Activated T-helper 17 cell treated with anti-CD3 and anti-CD28 coated beads, Interleukin-2, amount 50 U/mL, for 72 hours (primary cell): ENCODE data around the gene HHIPL1. TPM values are rescaled to one million over a fixed set of nuclear protein-coding genes. Genes with fewer than 3 reads are reported as not detected.

Source experiments
- ATAC-seq: fragments of 150-1000 bp; cut with Tn5 transposase; replicated peaks from 2 replicates; pipeline ENCODE4 v1.10.0; 2021; ENCODE audit warnings: mild to moderate bottlenecking, moderate library complexity
- H3K27ac Mint-ChIP-seq: one replicate; pipeline ENCODE4 v1.8.0; 2022; ENCODE audit warnings: mixed read lengths
- H3K27me3 Mint-ChIP-seq: one replicate; pipeline ENCODE4 v1.8.0; 2022; ENCODE audit warnings: mixed read lengths
- H3K36me3 Mint-ChIP-seq: one replicate; pipeline ENCODE4 v1.8.0; 2022; ENCODE audit warnings: low read depth, mild to moderate bottlenecking, mixed read lengths
- H3K4me1 Mint-ChIP-seq: one replicate; pipeline ENCODE4 v1.8.0; 2022; ENCODE audit warnings: mixed read lengths
- H3K4me3 Mint-ChIP-seq: one replicate; pipeline ENCODE4 v1.8.0; 2022; ENCODE audit warnings: mild to moderate bottlenecking, mixed read lengths
- H3K9me3 Mint-ChIP-seq: one replicate; pipeline ENCODE4 v1.8.0; 2022; ENCODE audit warnings: mixed read lengths
- total RNA-seq, 2 donors: library from RNA; stranded (reverse); gene quantifications; one replicate each; pipeline ENCODE4 v1.2.3, GENCODE V29; 2022

The HHIPL1 gene
- total RNA-seq, 2 donors from 2014 or later, result 0.19 TPM; not detected in 1

DNA sequence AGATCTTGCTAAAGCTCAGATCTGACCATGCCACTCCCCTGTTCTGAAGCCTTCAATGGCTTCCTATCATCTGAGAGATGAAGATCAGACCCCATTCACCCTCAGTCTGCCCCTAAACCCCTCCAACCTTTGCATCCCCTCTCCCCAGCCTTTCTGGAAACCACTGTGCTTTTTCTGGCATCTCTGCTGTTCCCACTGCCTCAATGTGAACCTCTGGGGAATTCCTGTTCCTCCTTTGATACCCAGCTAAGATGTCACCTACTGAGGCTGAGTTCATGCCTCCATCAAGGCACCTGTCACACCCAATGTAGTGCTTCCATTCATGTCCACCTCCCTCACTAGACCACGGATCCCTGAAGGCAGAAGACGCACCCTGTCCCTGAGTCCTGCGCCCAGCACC is 58.5 kb downstream of the HHIPL1 start:
- peaks cover 17% of the 10 kb centered on the region for H3K9me3 Mint-ChIP-seq

DNA sequence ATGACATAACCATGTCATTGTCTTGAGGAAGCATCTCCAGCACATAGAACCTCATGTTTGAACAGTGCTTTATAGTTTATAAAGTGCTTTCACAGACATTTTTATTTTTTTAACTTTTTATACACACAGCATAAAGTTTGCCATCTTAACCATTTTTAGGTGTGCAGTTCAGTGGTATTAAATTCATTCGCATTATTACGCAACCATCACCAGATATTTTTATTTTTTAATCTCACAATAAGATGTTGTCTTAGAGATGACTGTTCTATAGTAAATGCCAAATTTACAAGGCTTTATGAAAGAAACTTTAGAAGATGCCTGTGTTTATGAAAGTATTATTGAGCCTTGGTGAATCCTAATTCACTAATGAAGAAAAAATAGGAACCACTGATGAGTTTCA is 59.1 kb downstream of the HHIPL1 start:
- Mint-ChIP-seq H3K4me3 (no peak overlapping the region), H3K4me1 (no peaks in the 10 kb centered on the region), H3K27me3 (peaks cover 16% of the 10 kb centered on the region), H3K27ac (no peak overlapping the region), H3K36me3 (no peaks in the 10 kb centered on the region), H3K9me3 (peaks cover 17% of the 10 kb centered on the region)
- ATAC-seq, result no peak

More for the DNA sequence above, 58.5 kb downstream of the HHIPL1 start:
- ATAC-seq, result no peak
- no peak overlapping the region for H3K27ac Mint-ChIP-seq
- H3K4me3 Mint-ChIP-seq, result no peak overlapping the region
- no peaks in the 10 kb centered on the region for H3K4me1 Mint-ChIP-seq
- H3K36me3 Mint-ChIP-seq, result no peaks in the 10 kb centered on the region
- peaks cover 16% of the 10 kb centered on the region for H3K27me3 Mint-ChIP-seq

DNA sequence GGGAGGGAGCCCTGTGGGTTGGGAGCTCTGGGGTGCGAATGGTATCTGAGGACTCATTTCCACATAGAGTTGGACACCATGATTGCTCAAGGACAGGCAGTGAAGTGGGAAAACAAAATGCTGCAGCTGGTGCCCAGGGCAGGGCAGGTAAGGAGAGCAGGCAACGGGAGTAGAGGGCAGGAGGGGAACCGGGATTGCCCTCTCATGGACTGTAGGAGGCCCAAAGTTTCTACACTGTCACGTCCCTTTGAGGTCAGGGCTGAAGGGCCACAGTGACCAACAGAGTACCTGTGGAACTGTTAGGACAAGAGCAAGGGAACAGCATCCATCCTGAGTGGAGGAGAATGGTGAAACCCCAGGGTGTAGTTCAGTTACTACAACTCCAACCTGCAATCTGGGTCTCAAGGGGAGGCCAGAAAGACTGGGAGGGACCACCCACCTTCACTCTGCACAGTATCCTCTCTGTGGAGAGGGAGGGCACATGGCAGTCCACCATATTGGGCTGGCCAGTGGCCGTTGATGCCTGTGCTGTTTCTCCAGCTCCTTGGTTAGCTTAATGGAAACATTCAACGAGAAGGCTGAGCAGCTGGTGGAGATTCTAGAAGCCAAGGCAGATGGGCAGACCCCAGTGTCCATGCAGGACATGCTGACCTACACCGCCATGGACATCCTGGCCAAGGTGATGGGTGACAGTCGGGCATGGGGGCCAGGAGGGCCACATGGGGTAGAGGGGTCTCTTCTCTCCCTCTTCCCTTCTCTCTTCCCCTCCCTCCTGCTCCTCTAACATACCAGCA is 61.4 kb downstream of the HHIPL1 start:
- Mint-ChIP-seq H3K9me3 (peaks cover 17% of the 10 kb centered on the region), H3K36me3 (no peaks in the 10 kb centered on the region), H3K27me3 (peaks cover 14% of the 10 kb centered on the region), H3K4me1 (no peaks in the 10 kb centered on the region), H3K4me3 (no peak overlapping the region), H3K27ac (no peak overlapping the region)
- ATAC-seq, result no peak

DNA sequence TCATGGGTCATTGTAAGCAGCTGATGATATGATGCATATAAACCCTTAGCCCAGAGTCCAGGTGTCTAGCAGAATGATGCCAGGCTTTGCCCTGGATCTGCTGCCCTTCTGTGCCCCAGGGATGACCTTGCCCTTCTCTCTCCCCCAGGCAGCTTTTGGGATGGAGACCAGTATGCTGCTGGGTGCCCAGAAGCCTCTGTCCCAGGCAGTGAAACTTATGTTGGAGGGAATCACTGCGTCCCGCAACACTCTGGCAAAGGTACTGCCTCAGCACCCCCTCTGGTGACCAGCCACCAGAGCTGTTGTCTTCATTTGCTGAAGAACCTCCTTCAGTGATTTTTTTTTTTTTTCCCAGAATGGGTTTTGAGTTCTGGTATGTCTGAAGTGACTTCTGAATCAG is 62.5 kb downstream of the HHIPL1 start:
- no peaks in the 10 kb centered on the region for H3K36me3 Mint-ChIP-seq
- ATAC-seq, result no peak
- H3K4me1 Mint-ChIP-seq, result no peaks in the 10 kb centered on the region
- peaks cover 17% of the 10 kb centered on the region for H3K9me3 Mint-ChIP-seq
- H3K27ac Mint-ChIP-seq, result no peak overlapping the region
- no peak overlapping the region for H3K4me3 Mint-ChIP-seq
- peaks cover 14% of the 10 kb centered on the region for H3K27me3 Mint-ChIP-seq

DNA sequence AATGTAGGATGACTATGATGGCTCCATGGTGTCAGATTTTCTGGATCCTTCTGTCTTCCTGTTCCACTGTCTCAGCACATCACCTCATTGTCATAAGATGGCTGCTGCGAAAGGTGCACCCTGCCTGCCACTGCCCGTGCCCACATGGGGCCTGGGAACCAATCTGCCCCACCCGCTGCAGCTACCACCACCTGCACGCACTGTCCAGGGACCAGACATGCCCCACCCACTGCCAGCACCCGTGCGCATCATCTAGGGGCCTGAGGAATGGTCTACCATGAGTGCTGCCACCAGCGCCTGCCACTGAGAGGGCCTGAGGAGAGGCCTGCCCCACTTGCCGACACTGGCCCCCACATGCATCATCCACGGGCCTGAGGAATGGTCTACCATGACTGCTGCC is 63.0 kb downstream of the HHIPL1 start:
- H3K4me1 Mint-ChIP-seq, result no peaks in the 10 kb centered on the region
- no peaks in the 10 kb centered on the region for H3K36me3 Mint-ChIP-seq

DNA sequence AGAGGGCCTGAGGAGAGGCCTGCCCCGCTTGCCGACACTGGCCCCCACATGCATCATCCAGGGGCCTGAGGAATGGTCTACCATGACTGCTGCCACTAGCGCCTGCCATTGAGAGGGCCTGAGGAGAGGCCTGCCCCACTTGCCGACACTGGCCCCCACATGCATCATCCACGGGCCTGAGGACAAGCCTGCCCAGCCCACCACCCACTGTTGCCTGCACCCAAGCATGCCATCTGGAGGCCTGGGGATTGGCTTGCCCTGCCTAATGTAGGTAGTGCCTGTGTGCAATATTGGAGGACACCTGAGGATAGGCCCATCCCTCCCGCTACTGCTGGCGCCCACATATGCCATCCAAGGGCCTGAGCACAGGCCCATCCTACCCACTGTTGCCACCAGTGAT is 63.5 kb downstream of the HHIPL1 start:
- peaks cover 8% of the 10 kb centered on the region for H3K27me3 Mint-ChIP-seq
- H3K36me3 Mint-ChIP-seq, result no peaks in the 10 kb centered on the region
- no peak overlapping the region for H3K27ac Mint-ChIP-seq
- no peak for ATAC-seq
- H3K4me3 Mint-ChIP-seq, result no peak overlapping the region
- no peaks in the 10 kb centered on the region for H3K4me1 Mint-ChIP-seq
- peaks cover 10% of the 10 kb centered on the region for H3K9me3 Mint-ChIP-seq

More for the DNA sequence above, 63.0 kb downstream of the HHIPL1 start:
- Mint-ChIP-seq H3K27ac (no peak overlapping the region), H3K4me3 (no peak overlapping the region), H3K9me3 (peaks cover 15% of the 10 kb centered on the region), H3K27me3 (peaks cover 14% of the 10 kb centered on the region)
- no peak for ATAC-seq

DNA sequence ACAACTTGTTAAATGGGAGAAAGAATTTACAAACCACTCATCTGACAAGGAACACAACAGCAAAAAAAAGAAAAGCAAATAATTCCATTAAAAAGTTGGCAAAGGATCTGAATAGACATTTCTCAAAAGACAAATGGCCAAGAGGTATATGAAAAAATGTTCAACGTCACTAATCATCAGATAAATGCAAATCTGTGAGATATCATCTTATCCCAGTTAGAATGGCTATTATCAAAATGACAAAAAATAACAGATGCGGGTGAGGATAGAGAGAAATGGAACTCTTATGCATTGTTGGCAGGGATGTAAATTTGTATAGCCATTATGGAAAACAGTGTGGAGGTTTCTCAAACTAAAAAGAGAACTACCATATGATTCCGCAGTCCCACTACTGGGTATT is 69.0 kb downstream of the HHIPL1 start:
- H3K27ac Mint-ChIP-seq, result no peak overlapping the region
- H3K27me3 Mint-ChIP-seq, result no peaks in the 10 kb centered on the region
- no peak overlapping the region for H3K4me3 Mint-ChIP-seq
- no peaks in the 10 kb centered on the region for H3K4me1 Mint-ChIP-seq
- ATAC-seq, result no peak
- H3K36me3 Mint-ChIP-seq, result no peaks in the 10 kb centered on the region
- no peaks in the 10 kb centered on the region for H3K9me3 Mint-ChIP-seq

DNA sequence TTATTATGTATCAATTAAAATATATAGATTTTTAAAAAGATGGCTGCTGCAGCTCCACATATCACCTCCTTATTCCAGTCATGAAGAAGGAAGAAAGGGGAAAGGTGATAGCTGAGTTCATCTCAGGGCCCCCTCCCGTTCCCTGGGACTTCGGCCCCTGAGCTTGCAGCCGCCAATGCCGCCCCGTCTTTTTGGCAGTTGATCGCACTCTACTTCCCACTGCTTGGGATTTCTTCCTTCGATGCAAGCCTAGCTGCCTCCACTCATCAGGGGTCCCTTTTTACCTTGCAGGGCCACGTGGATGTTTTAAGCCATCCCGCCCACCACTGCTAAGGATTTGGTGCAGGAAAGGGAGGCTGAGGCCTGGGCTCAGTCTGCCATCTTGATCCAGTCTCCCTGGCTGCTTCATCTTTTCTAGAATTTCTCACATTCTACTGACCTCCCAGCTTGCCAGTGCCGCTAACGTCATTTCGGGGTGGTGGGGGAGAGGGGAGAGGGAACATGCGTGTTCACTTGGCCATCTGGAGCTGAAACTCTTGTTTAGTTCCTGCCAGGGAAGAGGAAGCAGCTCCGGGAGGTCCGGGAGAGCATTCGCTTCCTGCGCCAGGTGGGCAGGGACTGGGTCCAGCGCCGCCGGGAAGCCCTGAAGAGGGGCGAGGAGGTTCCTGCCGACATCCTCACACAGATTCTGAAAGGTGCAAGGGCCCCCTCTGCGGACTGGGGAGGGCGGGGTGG is 70.5 kb downstream of the HHIPL1 start:
- Mint-ChIP-seq H3K4me1 (no peaks in the 10 kb centered on the region), H3K4me3 (no peak overlapping the region), H3K27me3 (no peaks in the 10 kb centered on the region), H3K27ac (no peak overlapping the region), H3K36me3 (no peaks in the 10 kb centered on the region), H3K9me3 (no peaks in the 10 kb centered on the region)
- ATAC-seq, result no peak

DNA sequence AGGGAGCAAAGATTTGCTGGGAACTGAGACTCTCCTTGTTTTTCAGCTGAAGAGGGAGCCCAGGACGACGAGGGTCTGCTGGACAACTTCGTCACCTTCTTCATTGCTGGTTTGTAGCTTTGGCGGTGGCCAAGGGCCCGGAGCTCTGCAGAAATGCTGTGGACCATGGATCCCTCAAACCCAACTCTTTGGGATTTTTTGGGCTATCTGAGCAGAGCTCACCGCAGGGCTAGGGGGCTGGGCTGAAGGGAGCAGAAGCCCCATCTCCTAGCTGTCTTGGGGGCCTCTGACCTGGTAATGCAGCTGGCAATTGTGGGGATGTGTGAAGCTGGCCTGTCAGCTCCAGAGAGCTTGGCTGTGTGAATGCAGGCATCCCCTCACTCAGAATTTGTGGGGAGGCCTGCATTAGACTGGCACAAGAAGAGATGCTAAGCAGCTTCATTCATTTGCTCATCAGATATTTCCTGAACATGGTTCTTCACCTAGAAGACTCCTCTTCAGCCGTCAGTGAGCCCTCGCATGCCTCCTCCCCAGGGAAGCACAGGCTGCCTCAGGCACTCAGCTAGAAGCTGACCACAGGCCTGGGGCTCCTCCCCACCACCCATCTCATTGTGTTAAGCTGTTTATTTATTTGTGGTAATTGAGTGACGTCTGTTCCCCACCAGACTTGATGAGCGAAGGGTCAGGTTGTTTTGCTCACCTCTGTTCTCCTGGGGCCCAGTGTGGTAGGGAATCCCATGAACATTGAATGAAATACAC is 71.3 kb downstream of the HHIPL1 start:
- no peaks in the 10 kb centered on the region for H3K27me3 Mint-ChIP-seq
- no peaks in the 10 kb centered on the region for H3K4me1 Mint-ChIP-seq
- H3K9me3 Mint-ChIP-seq, result no peaks in the 10 kb centered on the region
- no peak overlapping the region for H3K27ac Mint-ChIP-seq
- no peaks in the 10 kb centered on the region for H3K36me3 Mint-ChIP-seq
- H3K4me3 Mint-ChIP-seq, result no peak overlapping the region
- no peak for ATAC-seq

DNA sequence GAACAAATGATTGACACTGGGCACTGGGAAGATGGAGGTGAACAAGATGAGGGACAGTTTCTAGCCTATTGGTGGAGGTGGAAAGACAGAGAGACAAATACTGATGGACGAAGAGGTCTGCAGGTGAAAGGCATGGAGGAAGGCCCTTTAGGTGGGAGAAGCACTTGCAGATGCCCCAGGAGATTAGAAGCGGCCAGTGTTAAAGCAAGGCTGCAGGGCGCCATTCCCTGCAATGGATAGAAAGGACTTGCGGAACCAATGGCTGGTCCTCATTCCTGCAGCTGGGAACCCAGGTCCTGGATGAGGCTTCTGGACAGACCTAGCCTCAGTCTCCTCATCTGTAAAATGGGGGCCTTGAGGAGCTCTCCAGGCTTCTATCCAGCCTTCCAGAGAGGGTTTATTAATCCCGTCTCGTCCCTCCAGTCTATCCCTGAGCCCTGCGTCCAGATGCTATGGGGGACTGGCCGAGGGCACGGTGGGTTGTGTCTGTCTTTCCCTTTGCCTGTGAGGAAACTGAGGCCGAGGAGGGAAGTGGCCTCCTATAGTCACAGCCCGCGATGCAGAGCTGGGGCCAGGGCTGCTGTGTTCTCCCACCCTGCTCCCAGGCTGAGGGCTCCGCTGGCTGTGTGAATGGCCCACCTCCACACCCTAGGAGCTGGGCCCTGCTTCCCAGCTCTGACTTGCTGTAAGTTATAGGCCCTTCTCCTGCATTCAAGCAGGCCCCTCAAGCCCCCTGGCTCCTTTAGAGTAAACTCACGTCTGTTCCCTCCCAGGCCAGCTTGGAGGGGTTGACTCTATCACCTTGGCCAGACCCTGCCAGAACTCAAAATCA is 72.1 kb downstream of the HHIPL1 start:
- Mint-ChIP-seq H3K4me3 (no peak overlapping the region), H3K27me3 (no peaks in the 10 kb centered on the region), H3K27ac (no peak overlapping the region), H3K4me1 (no peaks in the 10 kb centered on the region), H3K36me3 (no peaks in the 10 kb centered on the region), H3K9me3 (no peaks in the 10 kb centered on the region)
- no peak for ATAC-seq

DNA sequence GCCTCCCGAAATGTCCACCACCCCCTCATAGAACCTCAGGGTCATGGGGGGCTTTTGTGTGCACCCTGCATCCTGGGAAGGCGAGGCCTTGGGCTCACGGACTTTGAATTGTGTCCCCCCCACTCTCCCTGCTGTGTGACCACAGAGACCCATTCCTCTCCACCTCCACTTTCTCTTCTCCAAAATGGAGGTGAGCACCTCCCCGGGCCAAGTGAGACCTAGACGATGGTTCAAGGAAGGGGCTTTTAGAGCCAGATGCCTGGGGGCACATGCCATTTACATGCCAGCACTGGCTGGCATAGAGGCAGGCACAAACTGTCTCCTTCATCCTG is 72.7 kb downstream of the HHIPL1 start:
- no peaks in the 10 kb centered on the region for H3K4me1 Mint-ChIP-seq
- H3K27ac Mint-ChIP-seq, result no peak overlapping the region
- no peak for ATAC-seq
- H3K27me3 Mint-ChIP-seq, result peaks cover 3% of the 10 kb centered on the region
- H3K4me3 Mint-ChIP-seq, result no peak overlapping the region
- H3K9me3 Mint-ChIP-seq, result no peaks in the 10 kb centered on the region
- no peaks in the 10 kb centered on the region for H3K36me3 Mint-ChIP-seq

DNA sequence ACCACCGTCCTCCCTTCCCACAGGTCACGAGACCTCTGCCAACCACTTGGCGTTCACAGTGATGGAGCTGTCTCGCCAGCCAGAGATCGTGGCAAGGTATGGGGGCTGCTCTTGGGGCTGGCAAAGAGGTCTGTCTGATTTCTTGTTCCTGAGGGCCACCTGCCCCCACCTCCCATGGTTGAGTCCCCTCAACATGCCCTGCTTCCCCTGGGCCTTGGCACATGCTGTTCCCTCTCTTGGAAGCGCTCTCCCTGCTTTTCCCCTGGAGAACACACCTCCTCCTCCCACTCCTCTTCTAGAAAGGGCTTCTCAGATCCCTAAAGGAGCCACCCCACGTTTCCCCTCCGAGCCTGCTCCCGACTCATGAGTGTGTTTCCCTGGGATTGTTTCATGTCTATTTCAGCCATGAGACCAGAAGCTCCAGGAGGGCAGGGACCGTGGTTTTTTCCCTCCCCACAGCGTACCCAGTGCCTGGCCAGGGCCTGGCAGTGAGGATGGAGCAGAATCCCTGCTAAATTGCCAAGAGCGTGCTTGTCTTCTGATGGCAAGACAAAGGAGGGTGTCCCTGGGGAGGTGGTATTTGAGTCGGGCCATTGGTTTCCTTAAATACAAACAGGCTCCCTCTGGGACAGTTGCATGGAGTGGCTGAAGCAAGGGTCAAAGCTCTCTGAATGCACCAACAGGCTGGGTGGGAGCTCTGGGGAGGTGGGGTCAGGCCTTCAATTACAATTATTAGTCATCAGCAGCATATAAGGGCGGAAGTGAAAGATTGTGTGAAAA is 73.3 kb downstream of the HHIPL1 start:
- no peak for ATAC-seq
- H3K27ac Mint-ChIP-seq, result no peak overlapping the region
- peaks cover 3% of the 10 kb centered on the region for H3K27me3 Mint-ChIP-seq
- H3K9me3 Mint-ChIP-seq, result no peaks in the 10 kb centered on the region
- no peak overlapping the region for H3K4me3 Mint-ChIP-seq
- no peaks in the 10 kb centered on the region for H3K4me1 Mint-ChIP-seq
- H3K36me3 Mint-ChIP-seq, result no peaks in the 10 kb centered on the region

DNA sequence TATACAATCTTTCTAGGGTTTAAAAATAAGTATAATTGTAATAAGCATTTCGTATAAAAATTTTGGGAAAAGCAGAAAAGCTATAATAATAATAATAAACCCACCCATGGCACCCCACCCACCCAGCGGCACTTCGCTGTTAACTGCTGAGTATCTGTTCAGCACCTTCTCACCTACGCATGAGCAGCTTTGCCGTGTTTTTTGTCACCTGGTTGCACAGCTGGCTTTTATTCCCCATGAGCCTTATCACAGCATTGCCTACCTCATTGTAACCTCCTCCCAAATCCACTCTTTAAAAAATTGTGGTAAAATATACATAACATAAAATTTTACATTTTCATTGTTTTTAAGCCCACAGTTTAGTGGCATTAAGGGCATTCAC is 73.9 kb downstream of the HHIPL1 start:
- Mint-ChIP-seq H3K27me3 (peaks cover 3% of the 10 kb centered on the region), H3K27ac (no peak overlapping the region), H3K4me1 (no peaks in the 10 kb centered on the region), H3K9me3 (no peaks in the 10 kb centered on the region), H3K4me3 (no peak overlapping the region), H3K36me3 (no peaks in the 10 kb centered on the region)
- ATAC-seq, result no peak
